Measurements from ENCODE around the gene PTPRG. TPM values are rescaled to one million over a fixed set of nuclear protein-coding genes. Genes with fewer than 3 reads are reported as not detected.

PTPRG gene
- total RNA-seq, 1 donor from 2014 or later: 39.6 TPM

DNA sequence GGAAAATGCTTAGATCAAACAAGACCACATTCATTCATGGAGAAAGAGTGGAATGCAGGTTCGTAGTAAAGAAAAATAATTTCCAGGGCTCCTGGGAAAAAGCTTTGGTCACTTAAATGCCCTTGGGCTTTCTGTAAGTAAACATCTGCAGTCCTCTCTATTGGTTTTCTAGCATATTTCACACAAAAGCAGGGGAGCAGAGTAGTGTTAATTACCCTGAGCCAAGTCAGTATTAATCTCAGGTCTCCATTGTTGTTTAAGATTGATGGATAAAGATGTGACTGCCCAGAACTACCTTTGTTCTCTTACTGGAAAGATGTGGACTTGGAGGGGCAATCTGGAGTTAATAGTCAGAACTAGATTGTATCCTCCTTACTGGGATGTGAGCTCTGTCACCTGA is 242.6 kb downstream of the PTPRG start:
- H3K79me2 ChIP-seq (ENCODE audit: insufficient read depth, low read length): no peaks in the 10 kb centered on the region
- Mint-ChIP-seq H3K4me3 (ENCODE audit: unreplicated experiment) (no peak overlapping the region), H3K4me1 (ENCODE audit: low read depth, unreplicated experiment) (peaks cover 2% of the 10 kb centered on the region), H3K27ac (ENCODE audit: unreplicated experiment) (no peak overlapping the region), H3K27me3 (ENCODE audit: low read depth, unreplicated experiment) (no peaks in the 10 kb centered on the region), H3K36me3 (ENCODE audit: low read depth, unreplicated experiment) (no peaks in the 10 kb centered on the region), H3K9me3 (ENCODE audit: unreplicated experiment) (no peaks in the 10 kb centered on the region)
- no peaks in the 10 kb centered on the region for H3K4me1 ChIP-seq (ENCODE audit: insufficient read depth, low read length)
- no peak overlapping the region for H3K27ac ChIP-seq (ENCODE audit: low read depth, low read length)
- no peak overlapping the region for H3K4me3 ChIP-seq (ENCODE audit: insufficient read depth, low read depth, low read length)
- no peaks in the 10 kb centered on the region for H3K36me3 ChIP-seq (ENCODE audit: insufficient read depth, low read length)
- no peak overlapping the region for H3K9ac ChIP-seq (ENCODE audit: low read length)
- peaks cover 38% of the 10 kb centered on the region for H4K20me1 ChIP-seq (ENCODE audit: insufficient read depth, low read length)
- TF ChIP-seq, protein P1, sequence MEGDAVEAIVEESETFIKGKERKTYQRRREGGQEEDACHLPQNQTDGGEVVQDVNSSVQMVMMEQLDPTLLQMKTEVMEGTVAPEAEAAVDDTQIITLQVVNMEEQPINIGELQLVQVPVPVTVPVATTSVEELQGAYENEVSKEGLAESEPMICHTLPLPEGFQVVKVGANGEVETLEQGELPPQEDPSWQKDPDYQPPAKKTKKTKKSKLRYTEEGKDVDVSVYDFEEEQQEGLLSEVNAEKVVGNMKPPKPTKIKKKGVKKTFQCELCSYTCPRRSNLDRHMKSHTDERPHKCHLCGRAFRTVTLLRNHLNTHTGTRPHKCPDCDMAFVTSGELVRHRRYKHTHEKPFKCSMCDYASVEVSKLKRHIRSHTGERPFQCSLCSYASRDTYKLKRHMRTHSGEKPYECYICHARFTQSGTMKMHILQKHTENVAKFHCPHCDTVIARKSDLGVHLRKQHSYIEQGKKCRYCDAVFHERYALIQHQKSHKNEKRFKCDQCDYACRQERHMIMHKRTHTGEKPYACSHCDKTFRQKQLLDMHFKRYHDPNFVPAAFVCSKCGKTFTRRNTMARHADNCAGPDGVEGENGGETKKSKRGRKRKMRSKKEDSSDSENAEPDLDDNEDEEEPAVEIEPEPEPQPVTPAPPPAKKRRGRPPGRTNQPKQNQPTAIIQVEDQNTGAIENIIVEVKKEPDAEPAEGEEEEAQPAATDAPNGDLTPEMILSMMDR (IDR thresholded peaks at IDR 0.05; ENCODE audit: insufficient read depth, low read depth, low read length): no peak
- no peak for TF ChIP-seq EZH2 (IDR thresholded peaks at IDR 0.05; ENCODE audit: insufficient read depth, low read length)
- DNase-seq (ENCODE audit: low read depth): no peak
- H3K27me3 ChIP-seq (ENCODE audit: insufficient read depth, low read length): no peaks in the 10 kb centered on the region
- H3K4me2 ChIP-seq (ENCODE audit: low read length): no peak overlapping the region
- FAIRE-seq: no peak
- H3K9me3 ChIP-seq (ENCODE audit: insufficient read depth, low read depth, low read length): no peaks in the 10 kb centered on the region
- H2AFZ ChIP-seq (ENCODE audit: low read depth, low read length): no peak overlapping the region

DNA sequence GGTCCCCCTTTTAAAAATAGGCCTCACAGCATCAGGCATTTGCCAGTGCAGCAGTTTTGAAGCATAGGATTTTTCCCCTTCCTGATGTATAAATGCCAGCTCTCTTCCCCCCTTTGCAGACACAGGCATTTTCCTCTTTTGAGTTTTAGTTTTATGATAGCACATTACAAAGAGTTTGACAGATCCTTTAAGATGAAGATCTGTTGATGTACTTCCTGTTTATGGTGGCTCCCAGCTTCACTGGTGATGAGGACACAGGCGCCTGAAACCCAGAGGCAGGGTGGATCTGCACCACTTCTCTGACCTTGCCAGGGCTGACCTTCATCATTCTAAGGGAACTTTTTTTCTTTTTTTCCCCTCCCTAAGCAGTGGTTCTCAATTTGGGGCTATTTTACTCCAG is 243.4 kb downstream of the PTPRG start:
- Histone ChIP-seq H3K36me3 (ENCODE audit: insufficient read depth, low read length) (no peaks in the 10 kb centered on the region), H3K9ac (ENCODE audit: low read length) (no peak overlapping the region), H3K27me3 (ENCODE audit: insufficient read depth, low read length) (no peaks in the 10 kb centered on the region), H3K4me2 (ENCODE audit: low read length) (no peak overlapping the region), H3K27ac (ENCODE audit: low read depth, low read length) (no peak overlapping the region), H3K4me1 (ENCODE audit: insufficient read depth, low read length) (no peaks in the 10 kb centered on the region), H3K79me2 (ENCODE audit: insufficient read depth, low read length) (no peaks in the 10 kb centered on the region), H4K20me1 (ENCODE audit: insufficient read depth, low read length) (peaks cover 38% of the 10 kb centered on the region), H3K9me3 (ENCODE audit: insufficient read depth, low read depth, low read length) (no peaks in the 10 kb centered on the region), H2AFZ (ENCODE audit: low read depth, low read length) (no peak overlapping the region), H3K4me3 (ENCODE audit: insufficient read depth, low read depth, low read length) (no peak overlapping the region)
- Mint-ChIP-seq H3K9me3 (ENCODE audit: unreplicated experiment) (no peaks in the 10 kb centered on the region), H3K27ac (ENCODE audit: unreplicated experiment) (no peak overlapping the region), H3K4me3 (ENCODE audit: unreplicated experiment) (no peak overlapping the region), H3K27me3 (ENCODE audit: low read depth, unreplicated experiment) (no peaks in the 10 kb centered on the region), H3K36me3 (ENCODE audit: low read depth, unreplicated experiment) (no peaks in the 10 kb centered on the region), H3K4me1 (ENCODE audit: low read depth, unreplicated experiment) (peaks cover 2% of the 10 kb centered on the region)
- DNase-seq (ENCODE audit: low read depth) (no peak), FAIRE-seq (no peak)
- TF ChIP-seq, protein P1 (IDR thresholded peaks at IDR 0.05; ENCODE audit: insufficient read depth, low read depth, low read length): no peak
- no peak for TF ChIP-seq EZH2 (IDR thresholded peaks at IDR 0.05; ENCODE audit: insufficient read depth, low read length)

DNA sequence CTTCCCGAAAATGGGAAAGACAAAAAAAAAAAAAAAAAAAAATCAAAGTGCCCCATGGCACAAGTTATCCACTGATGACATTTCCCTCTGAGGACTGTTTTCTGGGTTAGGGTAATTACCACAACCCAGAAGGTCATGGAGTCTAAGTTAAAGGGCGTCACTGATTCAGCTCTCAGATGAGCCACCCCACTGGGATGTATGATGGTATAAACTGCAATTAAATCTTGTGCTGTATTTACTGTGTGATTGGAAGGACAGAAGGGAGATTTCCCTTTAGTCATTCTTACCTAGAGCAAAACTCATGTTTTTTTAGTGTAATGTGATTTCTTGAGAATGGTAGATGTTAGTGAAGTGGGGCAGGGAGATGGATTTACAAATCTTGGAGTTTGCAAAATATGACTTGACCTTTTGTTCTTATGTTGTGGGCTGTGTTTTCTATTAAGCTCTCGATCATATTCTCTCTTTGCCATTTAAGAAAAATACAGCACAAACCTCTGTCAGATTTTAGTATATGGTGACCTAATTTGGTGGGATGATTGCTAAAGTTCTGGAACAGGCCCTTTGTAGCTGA is 244.2 kb downstream of the PTPRG start:
- Histone ChIP-seq H3K4me1 (ENCODE audit: insufficient read depth, low read length) (no peaks in the 10 kb centered on the region), H3K4me2 (ENCODE audit: low read length) (no peak overlapping the region), H3K79me2 (ENCODE audit: insufficient read depth, low read length) (no peaks in the 10 kb centered on the region), H4K20me1 (ENCODE audit: insufficient read depth, low read length) (peaks cover 40% of the 10 kb centered on the region), H3K27ac (ENCODE audit: low read depth, low read length) (no peak overlapping the region), H3K4me3 (ENCODE audit: insufficient read depth, low read depth, low read length) (no peak overlapping the region), H3K36me3 (ENCODE audit: insufficient read depth, low read length) (no peaks in the 10 kb centered on the region), H3K9me3 (ENCODE audit: insufficient read depth, low read depth, low read length) (no peaks in the 10 kb centered on the region), H2AFZ (ENCODE audit: low read depth, low read length) (no peak overlapping the region), H3K9ac (ENCODE audit: low read length) (no peak overlapping the region), H3K27me3 (ENCODE audit: insufficient read depth, low read length) (no peaks in the 10 kb centered on the region)
- FAIRE-seq: no peak
- TF ChIP-seq EZH2 (IDR thresholded peaks at IDR 0.05; ENCODE audit: insufficient read depth, low read length): no peak
- TF ChIP-seq, protein P1 (IDR thresholded peaks at IDR 0.05; ENCODE audit: insufficient read depth, low read depth, low read length): no peak
- Mint-ChIP-seq H3K27ac (ENCODE audit: unreplicated experiment) (no peak overlapping the region), H3K4me3 (ENCODE audit: unreplicated experiment) (no peak overlapping the region), H3K4me1 (ENCODE audit: low read depth, unreplicated experiment) (peaks cover 2% of the 10 kb centered on the region), H3K36me3 (ENCODE audit: low read depth, unreplicated experiment) (no peaks in the 10 kb centered on the region), H3K9me3 (ENCODE audit: unreplicated experiment) (no peaks in the 10 kb centered on the region), H3K27me3 (ENCODE audit: low read depth, unreplicated experiment) (no peaks in the 10 kb centered on the region)
- DNase-seq (ENCODE audit: low read depth): no peak
